ENCODE measurements around the gene SSMEM1.

DNA sequence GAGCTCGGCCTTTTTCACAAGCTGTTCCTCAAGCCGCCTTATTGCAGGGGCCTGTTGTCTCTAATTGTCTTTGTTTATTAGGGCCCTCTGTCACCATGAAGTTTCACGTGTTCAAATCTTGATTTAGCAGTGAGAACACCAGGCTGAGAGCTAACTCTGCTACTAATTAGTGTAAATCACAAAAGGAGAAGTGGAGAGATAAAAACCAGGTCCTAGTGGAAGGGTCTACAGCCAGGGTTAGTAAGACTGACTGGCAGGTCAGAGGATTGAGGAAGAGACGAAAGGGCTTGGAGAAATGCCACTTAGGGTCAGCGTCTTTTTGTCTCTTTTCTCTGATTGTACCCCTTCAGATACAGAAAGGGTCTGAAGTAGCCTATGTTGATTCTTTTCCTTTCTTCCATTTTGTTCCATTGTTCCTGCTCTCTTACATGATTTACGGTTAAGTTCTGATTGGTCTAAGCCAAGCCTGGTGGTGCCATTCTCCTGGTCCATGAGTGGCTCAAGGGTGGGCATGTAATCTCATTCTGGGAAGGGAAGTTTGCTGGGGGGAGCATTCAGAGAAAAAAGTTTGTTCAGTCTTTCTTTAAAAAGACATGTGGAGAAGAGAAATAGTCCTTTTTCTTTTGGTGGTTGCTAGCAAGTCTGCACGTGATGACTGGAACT, 21.3 kb downstream of the SSMEM1 start:
- TF ChIP-seq CTCF (IDR thresholded peaks at IDR 0.05) (no peak), EP300 (IDR thresholded peaks at IDR 0.05) (no peak), POLR2A (IDR thresholded peaks at IDR 0.05) (no peak)
